HG03108 (cell line): Measurements from ENCODE around the gene MARK2.

Source experiments
- ATAC-seq: cut with Tn5 transposase; IDR thresholded peaks from one replicate; pipeline ENCODE4 v1.9.1; 2021; ENCODE audit warnings: moderate library complexity; ENCODE audit not compliant: unreplicated experiment

MARK2 gene

DNA sequence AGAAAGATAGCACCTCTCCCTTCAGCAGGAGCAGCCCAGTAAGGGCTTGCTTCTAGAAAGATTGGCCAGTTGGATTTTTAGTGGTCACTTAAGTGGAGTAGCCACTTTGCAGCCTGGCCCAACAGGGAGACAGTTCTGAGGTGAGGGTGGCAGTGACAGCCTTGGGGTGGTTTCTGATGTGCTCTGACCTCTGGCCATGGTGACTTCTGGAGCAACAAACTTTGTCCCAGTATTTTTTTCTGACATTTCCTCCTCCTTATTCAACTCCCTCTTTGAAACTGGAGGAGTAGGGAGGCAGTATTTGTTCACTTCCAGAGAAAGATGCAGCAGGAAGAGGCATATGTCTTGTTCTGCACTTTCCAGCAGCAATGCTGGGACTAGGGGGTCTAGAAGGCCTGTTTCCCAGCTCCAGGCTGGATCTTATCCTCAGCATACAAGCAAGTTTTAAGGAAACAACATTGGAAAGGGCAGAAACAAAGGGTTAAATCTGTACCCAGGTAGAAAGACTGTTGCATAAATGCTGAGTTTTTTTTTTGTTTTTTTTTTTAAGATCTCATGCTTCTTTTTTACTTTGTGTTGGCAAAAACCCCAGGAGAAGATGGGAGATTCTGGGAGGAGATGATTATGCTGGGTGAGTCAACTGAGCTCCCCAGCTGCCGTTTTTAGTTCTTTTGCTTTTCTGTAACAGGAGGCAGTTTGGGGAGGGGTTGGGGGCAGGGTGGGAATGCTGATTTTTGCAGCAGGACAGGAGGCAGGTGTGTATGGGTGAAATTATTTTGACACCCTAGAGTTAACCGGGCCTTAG, 40.9 kb downstream of the MARK2 start:
- no peak for ATAC-seq

DNA sequence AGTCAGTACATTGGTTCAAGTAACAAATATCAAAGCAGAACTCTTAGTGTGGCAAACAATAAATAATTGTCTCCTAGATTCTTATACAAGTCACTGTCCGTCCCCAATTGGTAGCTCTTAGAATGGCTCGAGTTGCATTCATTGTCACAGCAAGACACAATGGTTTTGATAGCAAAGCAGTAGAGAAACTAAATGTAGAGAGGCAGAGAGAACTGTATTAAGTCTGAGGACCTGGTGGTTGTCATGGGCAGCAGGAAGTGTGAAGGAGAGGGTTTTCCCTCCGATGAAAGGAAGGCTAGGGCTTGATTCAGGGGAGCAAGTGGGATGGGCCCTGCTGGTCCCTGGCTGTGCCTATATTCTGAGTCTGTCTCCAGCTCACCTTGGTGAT, 41.5 kb downstream of the MARK2 start:
- no peak for ATAC-seq

DNA sequence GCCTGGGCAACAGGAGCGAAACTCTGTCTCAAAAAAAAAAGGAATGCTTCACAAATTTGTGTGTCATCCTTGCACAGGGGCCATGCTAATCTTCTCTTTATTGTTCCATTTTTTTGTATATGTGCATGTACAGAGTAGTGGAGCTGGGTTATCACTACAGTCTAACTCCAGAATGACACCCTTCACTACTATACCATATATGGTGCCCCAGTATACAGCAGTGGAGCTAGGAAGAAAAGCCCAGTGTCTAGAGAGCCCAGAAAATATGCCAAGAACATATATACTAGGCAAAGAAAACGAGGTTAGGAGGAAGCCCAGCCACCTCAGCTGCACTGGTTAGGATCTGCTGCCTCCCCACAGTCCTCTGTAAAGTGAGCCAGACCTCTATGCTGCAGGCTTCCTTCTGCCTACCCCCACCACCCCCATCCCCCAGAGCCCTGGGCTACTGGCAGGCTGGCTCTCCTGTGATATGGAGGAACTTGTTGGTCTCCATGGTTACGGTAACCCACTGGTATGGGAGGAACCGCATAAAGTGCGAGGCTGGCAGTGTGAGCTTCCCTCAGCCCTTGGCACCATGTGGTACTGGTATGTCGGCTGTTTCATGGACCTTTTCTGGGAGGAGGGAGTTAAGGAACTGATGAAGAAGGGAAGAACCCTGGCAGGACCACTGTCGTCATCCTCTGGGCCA, 43.8 kb downstream of the MARK2 start:
- no peak for ATAC-seq

DNA sequence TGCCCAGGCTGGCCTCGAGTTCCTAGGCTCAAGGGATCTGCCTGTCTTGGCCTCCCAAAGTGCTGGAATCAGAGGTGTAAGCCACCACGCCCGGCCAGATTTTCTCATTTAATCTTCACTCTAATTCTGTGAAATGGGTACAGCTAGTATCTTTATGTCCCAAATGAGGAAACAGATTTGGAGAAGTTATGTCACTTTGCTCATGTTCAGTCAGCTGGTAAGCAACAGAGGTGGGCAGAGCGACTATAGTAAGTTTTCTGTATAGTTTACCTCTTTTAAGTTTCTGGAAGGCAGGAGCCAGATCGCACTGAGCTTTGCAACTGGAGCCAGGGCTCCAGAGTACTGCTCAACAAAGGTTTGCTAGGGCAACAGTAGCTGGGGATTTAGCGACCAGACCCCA, 44.9 kb downstream of the MARK2 start:
- ATAC-seq, result no peak

DNA sequence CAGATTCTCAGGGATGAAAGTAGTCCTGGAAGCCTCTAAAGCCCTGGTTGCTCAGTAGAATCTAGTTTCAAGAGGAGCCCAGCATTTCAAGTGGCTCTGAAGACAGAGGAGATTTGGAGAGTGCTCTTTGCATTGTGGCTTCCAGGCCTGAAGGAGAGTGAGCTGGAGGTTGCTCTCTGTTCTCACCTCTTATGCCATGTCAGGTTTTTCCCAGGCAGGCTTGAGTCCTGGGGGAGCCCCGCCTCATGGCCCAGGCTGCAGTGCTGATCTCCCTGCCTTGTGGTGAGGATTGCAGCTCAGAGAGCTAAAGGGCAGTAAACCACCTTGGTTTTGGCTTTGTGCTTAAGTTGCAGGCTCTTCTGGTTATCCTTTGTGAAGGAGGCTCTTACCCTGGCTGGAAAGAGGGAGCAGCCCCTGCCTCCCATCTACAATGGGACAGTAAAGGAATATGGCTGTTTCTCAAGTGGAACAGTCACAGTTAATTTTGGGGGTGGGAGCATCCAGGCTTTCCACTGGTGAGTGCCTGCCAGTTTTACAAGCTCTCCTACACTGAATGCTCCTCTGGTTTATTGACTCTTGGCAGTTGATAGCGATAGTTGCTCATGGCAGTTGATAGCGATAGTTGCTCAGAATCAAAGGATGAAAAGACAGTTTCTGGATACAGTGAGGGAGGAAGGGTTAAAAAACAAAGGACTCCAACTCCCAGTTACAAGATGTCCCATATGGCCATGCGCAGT, 45.5 kb downstream of the MARK2 start:
- no peak for ATAC-seq

DNA sequence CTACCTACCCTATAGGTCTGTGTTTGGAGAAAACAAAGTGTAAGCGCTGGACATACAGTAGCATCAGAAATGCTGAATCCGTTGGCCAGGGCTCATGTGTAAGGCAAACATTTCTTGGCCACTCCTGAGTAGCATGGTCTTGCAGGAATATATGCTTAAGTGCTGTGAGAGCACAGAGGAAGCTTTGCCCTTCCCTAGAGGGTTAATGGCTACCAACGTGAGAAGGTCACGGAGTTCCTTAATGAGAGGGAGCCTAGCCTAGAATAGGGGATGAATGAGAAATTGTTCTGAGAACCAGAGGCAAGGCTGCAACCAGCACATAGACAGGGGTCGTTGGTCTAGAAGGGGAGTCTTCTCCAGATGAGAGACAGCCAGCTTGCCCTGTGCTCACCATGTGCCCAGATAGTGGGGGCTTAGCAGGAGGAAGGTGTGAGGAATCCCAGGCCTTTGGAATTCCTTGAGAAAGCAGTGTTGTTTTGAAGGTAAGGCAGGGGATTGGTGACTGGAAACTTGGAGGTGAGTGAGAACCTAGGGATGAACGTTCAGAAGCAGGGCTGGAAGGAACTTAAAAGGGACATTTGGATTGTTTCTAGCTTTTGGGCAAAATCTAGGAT, 48.6 kb downstream of the MARK2 start:
- no peak for ATAC-seq

DNA sequence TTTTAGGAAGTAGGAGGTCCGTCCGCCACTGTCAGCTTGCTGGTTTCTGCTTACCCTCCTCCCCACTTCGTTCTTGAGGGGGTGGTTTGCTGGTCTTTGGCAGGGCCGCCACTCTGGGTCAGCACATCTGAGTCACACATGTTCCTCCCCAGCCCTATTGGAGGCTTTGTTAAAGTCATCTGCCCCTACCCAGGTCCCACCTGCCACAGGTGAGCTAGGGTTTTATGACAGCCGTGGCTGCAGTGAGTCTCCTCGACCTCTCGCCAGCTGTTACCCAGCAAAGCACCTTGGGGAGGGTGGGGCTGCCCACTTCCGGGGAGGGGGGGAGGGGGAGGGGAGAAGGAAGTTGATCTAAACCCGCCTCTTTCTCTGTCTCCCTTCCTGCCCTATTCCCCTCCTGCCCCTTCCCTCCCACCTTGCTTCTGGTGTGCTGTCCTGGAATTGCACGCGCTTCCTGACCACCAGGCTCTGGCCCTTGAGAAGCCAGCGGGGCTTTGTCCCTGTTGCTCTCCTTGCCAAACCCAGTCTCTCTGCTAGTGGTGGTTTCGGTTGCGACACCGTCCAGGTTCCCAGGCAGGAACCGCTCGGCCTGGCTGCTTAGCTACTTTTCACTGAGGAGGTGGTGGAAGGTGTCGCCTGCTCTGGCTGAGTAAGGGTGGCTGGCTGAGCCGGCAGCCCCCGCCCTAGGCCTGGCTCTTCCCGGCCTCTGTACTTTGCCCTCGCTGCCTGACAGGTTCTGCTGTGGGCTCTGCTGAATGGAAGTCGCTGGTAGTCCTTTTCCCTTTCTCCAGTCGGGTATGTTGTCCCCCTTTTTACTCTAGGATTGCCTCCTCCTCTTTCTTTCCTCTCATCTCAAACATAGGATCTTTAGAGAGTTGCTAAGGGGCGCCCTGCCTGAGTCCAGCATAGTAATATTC, 49.5 kb downstream of the MARK2 start:
- ATAC-seq, result peak; percentile 57

DNA sequence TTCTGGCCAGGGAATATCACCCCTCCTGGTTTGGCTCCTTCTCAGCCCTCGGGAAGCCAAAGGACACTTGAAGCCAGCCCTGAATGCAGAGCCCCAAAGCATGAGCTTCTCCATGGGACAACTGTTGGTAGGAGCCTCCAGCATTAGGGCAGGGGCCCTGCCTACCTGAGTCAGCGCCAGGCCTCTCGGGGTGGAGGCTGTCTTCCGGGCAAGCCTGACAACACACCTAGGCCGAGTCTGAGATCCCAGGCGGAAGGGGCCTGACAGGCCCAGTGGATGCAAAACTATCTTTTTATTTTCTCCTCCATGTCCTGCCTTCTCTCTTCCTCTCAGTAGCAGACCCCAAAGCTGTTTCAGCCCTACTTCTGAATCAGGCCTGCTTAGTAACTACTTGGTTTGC, 50.4 kb downstream of the MARK2 start:
- ATAC-seq, result no peak

DNA sequence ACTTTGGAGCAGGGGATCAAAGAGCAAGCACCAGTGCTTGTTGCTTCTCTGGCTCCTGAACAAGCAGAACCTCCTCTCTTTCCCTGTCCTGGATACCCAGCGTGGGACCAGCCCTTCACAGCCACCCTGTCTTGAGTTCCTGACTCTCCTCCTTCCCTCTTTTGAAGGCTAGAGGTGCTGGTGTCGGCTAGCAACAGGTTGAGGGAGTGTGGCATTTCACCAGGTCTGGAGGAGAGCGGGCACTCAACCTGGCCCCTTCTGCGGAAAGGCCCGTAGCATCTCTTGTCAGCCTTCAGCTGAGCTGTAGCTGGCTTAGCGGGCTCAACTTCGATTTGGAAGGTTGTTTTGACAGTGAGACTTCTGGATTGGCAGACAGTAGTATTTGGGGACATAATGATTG, 51.5 kb downstream of the MARK2 start:
- ATAC-seq, result no peak

DNA sequence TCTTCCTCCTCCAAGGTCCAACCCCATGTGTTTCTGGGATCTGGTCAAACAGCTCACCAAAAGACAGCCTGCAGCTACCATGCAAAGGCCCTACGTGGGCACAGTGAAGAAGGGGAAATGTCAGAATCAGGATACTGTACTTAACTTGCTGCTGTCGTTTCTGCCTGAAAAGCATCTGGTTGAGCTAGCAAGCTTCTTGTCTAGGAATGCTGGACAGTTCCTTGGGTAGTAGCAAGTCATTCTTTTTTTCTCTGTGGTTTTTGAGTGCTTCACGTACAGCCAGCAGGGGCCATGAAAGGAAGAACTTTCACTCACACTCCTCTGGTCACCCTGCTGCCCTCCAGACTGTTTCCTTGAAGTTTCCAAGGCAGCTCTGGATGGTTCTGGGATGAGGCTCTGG, 53.3 kb downstream of the MARK2 start:
- no peak for ATAC-seq

DNA sequence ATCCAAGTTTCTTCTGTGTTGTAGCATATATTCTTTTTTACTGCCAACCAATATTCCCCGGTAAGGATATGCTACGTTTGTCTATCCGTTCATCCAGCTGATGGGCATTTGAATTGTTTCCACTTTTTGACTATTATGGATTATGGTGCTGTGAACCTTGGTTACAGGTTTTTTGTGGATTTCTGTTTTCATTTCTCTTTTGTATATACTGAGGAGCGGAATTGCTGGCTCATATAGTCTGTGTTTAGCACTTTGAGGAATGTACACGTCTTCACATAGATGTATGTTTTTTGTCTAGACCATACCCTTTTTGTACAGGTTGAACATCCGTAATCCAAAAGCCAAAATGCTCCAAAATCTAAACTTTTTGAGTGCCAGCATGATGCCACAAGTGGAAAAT, 54.4 kb downstream of the MARK2 start:
- ATAC-seq, result no peak

DNA sequence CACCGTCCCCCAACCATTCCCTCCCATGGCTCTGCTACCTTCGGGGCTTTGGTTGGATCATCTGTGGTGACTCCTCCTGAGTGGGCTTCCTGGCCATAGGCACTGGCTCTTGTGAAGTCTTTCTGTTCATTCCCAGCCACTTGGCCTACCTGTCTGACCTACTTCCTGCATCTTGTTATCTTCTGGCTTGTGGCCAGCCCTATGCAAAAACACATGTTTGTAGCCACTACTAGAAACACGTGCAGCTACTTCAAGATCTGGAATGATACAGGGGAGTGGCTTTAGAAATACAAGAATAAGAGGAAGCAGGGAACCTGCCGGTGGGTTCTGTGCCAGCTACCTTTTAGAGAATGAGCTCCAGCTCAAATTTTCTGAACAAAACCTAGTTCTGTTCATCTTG, 57.2 kb downstream of the MARK2 start:
- ATAC-seq, result no peak

DNA sequence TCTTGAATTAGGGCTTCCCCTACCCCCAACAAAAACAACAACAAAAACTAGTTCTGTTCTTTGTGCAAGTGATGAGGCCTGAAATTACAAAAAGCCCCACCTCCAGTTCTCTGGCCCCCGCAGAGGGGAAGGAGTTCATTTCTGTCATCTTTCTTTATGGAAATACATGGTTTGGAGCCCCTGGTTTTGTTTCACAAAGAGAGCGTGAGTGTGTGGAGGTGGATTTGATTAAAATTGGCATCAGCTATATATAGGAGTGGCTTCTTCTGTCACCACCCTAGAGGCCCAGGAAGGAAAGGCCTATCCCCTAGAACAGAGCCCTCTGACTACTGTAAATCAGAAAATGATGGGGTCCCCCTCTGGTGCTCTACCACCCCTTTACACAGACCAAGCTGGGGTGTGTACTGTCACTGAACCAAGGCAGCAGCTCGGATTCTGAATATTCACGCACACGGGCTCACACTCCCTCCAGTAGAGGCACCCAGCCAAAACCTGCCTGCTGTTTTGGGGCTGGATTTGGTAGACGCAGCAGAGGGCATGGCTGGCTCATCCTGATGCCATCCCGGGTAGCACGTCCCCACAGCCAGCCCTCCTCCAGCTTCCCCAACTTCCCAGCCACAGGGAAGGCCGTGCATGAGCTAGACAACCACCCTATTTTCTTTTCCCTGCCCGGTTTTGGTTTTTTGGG, 58.7 kb downstream of the MARK2 start:
- no peak for ATAC-seq

DNA sequence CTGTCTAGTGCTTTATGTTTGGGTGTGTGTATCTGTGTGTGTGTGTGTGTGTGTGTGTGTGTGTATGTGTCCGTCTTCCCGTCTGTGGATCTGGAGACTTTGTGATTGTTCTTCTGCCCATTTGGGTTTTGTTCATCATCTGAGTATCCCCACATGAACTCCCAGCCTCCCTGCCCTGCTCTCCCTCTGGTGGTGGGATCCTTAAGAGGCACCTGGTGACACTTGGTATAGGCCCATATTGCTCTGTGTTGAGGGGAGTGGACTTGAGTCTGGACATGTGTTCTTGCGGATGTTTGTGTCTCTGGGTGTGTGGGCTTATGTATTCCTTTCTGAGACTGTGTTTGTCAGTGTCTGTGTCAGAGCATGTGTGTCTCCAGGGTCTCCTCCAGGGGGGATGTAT, 62.8 kb downstream of the MARK2 start:
- ATAC-seq, result no peak

DNA sequence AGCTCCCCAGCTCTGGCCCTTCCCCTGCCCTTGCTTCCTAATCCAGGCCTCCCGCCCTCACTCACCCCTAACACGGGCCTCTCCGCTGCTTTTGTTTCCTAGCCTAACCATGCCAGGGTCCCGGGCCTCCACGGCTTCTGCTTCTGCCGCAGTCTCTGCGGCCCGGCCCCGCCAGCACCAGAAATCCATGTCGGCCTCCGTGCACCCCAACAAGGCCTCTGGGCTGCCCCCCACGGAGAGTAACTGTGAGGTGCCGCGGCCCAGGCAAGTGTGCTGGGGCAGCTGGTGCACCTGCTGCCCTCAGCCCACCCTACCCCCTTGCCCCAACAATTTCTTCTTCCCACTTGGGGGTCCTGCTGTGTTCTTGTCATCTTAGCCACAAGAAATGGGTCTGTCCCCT, 65.0 kb downstream of the MARK2 start:
- no peak for ATAC-seq

DNA sequence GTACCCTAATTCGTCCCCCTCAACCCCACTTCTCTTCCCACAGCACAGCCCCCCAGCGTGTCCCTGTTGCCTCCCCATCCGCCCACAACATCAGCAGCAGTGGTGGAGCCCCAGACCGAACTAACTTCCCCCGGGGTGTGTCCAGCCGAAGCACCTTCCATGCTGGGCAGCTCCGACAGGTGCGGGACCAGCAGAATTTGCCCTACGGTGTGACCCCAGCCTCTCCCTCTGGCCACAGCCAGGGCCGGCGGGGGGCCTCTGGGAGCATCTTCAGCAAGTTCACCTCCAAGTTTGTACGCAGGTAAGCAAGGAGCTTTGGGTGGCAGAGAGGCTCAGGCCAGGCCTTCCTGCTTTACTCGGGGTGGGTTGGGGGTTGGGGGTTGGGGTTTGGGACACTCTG, 65.8 kb downstream of the MARK2 start:
- ATAC-seq, result no peak

DNA sequence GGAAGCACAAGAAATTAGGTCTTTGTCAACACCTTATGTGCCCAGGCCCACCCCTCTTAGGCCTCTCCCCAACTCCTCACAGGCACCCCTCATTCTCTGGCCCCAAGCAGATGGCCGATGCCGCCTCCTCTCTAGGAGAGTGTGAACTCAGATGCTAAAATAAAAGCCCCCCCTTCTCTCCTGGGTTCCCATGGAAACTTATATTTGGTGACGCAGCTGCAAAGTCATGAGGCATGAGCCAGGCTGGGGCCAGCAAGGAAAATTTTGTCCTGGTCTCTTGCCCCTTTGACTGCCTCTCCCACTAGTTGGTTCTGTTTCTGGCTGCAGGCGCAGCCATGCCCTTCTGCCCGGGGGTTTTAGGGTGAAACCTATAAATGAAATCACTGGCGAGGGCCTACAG, 66.3 kb downstream of the MARK2 start:
- no peak for ATAC-seq

DNA sequence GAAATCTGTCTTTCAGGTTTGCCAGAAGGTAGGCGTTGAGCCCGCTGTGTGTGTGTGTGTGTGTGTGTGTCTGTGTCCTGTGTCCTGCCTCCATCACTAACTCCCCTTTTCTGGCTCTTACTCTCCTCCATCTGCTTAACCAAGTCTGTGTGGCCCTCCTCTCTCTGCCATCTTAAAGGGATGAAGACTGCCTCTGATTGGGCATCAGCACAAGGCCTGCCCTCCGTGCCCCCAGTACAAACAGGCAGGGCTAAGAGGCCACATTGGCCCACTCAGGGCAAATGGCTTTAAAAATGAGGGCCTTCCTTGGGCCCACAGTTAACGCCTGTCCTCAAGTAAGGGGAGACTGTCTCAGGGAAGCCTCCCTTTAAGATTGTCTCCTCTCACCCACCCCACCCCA, 67.2 kb downstream of the MARK2 start:
- no peak for ATAC-seq

DNA sequence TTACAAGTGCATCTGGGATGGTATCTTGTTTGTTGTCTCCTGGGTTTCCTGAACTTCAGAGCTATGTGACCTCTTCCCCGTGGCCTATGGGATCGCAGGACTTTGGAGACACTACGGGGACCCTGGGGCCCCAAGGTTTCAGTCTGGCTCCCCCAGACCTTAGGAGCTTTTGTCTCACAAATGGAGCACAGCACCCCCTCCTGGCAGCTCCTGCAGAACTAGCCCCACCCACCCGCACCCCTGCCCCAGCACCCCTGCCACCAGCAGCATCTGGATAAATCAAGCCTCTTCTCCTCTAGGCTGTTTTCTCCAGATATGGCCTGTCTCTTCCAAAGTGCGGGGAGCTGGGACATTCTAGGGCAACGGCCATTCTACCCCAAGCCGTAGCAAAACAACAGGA, 67.7 kb downstream of the MARK2 start:
- no peak for ATAC-seq

DNA sequence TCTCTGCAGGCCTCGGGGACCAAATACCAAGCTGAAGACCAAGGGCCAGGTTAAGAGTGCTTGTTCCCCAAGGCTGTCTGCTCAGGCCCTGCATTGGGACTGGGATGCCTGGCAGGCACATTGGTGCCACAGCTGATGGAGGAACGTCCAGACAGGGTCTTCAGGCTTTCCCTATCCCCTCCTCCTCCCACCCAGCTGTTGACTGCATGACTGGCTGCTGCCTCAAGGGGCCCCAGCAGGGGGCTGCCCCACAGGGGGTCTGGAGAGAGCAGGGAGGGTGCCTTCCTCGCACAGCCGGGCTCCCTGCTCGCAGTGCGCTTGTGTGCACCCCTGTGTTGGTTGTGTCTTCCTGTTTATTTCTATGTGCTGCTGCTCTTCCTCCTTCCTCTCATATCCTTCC, 68.2 kb downstream of the MARK2 start:
- no peak for ATAC-seq
